GM18909 (cell line): ENCODE results near the gene CHCHD2.
"Not testable (repeated sequence)": the region's sequence is repeated elsewhere in the genome, so short reads cannot be mapped to it uniquely, and the experiment has no call there.

Source experiments
- ATAC-seq: cut with Tn5 transposase; IDR thresholded peaks from one replicate; pipeline ENCODE4 v1.9.1; 2021; ENCODE audit warnings: mild to moderate bottlenecking; ENCODE audit not compliant: unreplicated experiment, poor library complexity

CHCHD2 gene

DNA sequence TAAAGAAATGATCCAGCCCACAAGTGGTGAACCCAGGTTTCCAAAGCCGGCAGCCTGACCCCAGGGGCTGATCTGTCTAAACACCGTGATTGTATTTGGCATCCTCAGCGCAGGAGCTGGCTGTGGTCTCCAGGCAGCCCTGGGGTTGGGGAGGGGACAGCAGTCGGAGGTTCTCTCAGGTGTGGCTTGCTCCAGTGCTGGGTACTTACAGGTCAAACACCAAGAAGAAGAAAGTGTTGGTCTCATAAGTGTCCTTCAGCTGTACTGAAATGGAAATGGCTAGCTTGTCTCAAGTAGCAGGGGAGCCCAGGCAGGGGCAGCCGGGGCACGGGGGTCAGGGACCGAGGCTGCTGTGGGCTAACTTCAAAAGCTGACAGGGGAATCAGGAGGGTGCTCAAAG, 19.5 kb downstream of the CHCHD2 start:
- no peak for ATAC-seq

DNA sequence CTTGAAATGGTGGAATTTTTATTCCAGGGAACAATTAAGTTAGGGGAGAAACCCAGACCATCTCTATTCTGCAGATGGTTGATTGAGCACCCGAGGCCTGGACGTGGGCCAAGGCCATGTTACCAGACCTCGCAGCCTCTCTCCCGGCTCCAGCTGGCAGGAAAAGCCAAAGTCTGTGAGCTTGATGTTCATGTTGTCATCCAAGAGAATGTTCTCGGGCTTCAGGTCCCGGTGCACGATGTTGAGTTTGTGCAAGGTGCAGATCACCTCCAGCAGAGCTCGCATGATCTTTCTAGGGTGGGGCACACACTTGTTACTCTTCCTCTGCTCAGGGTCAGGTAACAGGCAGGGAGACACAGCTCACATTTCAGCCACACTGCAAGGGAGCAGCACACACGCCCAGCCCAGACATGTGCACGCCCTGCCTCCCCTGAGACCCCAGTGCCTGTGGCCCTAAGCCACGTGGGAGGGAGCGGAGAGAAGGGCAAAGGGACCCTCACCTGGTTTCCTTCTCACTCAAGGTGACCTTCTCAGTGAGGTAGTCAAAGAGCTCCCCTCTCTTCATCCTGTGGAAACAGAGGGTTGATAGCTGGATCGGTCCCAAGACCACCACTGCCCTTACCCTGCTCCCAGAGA, 23.0 kb downstream of the CHCHD2 start:
- no peak for ATAC-seq

DNA sequence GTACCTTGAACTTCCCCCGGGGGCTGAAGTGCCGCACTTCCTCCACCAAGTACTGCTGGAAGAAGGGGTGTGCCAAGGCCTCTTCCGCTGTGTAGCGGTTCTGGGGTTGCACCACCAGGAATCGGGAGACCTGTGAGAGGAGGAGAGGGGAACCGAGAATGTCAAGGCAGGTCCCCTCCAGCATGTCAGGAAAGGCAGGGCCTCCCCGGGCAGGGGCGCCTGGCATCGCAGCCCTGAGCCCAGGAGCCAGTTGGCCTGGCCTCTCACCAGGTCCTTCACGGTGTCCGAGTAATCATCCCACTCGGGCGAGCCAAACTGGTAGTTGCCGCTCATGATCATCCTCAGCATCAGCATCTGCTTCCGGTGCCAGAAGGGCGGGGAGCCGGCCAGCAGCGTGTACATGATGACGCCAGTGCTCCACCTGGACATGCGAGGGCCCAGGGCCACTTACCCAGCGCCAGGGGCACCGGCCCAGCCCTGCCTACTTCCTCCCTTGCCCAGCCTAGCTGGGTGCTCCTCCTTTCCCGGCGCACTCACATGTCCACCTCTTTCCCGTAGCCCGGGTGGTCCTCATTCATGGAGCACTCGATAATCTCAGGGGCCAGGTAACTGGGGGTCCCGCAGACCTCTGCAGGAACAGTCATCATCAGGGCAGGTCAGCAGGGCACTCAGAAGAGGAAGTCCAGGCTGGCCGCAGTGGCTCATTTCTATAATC, 24.5 kb downstream of the CHCHD2 start:
- no peak for ATAC-seq

DNA sequence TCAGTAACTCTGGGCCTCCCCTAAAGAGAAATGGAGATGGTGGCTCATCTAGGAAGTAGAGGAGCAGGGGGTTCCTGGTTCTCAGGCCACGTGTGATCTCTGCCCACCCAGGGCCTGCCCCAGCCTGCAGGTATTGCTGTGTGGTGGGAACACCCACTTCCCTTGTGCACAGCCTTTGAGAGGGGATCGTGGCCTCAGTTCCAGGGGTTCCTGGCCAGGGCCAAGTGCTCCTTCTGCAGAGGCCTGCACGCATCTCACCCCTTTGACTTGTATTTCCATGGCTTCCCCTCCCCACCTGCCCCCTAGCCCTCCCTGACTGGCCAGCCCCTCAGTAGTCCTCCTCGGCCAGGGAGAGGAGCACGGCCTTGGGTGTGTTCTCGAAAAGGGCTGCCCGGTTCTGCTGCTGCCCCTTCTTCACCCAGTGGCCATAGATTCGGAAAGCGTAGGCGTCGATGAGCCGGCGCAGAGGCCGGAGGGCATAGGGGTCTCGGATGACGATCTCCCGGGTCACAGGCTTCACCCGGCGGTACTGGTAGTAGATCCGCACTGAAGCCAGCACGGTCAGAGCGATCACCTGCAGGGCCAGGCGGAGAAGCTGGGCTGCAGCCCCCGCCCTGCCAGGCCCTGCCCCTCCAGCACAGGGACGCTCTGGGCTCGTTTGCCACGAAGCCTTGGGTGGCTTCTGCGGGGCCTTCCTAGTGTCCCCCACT, 25.4 kb downstream of the CHCHD2 start:
- not testable (repeated sequence) for ATAC-seq

DNA sequence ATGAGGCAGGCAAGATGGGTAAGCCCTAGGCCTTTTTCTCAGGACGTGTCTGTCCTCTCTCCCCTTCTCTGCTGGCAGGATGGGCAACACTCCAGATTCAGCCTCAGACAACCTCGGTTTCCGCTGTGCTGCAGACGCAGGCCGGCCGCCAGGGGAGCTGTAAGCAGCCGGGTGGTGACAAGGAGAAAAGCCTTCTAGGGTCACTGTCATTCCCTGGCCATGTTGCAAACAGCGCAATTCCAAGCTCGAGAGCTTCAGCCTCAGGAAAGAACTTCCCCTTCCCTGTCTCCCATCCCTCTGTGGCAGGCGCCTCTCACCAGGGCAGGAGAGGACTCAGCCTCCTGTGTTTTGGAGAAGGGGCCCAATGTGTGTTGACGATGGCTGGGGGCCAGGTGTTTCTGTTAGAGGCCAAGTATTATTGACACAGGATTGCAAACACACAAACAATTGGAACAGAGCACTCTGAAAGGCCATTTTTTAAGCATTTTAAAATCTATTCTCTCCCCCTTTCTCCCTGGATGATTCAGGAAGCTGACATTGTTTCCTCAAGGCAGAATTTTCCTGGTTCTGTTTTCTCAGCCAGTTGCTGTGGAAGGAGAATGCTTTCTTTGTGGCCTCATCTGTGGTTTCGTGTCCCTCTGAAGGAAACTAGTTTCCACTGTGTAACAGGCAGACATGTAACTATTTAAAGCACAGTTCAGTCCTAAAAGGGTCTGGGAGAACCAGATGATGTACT, 26.7 kb downstream of the CHCHD2 start:
- no peak for ATAC-seq

DNA sequence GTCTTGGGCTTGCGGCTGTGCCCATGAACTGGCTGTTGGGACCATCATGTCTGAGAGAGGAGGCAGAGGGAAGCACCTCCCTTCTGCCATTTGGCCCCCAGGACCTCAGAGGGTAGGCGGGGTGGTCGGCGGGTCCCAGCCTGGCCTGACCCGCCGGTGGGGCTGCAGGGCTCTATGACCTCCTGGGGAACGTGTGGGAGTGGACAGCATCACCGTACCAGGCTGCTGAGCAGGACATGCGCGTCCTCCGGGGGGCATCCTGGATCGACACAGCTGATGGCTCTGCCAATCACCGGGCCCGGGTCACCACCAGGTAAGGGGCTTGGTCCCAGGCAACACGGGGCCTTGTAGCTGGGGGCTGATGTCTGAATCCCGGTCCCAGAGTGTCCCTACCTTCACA, 28.1 kb downstream of the CHCHD2 start:
- ATAC-seq: no peak

DNA sequence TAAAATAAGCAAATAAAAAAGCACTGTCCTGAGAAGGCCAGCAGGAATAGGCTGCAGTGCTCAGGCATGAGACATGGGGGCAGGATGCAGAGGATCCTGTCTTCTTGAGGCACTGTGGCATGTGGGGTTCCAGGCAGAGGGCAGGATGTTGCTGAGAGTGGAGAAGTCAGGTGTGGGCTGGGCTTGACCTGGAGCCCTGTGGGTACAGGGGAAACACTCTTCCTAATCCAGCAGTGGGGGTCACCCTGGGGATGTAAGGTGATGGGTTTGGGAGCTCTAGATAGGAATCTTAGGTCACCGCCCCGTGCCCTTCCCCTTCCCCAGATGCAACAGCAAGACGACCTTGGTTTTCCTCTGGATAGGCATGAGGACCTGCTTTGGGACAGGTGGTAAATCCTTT, 28.6 kb downstream of the CHCHD2 start:
- ATAC-seq: no peak

DNA sequence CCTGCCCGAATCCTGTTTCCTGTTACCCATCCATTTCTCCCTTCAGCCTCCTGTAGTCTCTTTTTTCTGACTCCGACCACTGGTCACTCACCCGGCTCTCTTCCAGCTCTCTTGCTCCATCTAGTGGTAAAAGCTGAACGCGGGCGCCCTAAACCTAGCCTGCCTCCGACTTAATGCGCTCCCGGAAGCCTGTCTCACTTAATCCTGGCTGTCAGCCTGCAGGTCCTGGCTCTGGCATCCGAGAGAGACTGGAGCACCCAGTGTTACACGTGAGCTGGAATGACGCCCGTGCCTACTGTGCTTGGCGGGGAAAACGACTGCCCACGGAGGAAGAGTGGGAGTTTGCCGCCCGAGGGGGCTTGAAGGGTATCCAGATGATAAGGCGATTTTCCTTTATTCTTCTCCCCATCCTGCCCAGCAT, 31.9 kb downstream of the CHCHD2 start:
- ATAC-seq: peak; percentile 92

DNA sequence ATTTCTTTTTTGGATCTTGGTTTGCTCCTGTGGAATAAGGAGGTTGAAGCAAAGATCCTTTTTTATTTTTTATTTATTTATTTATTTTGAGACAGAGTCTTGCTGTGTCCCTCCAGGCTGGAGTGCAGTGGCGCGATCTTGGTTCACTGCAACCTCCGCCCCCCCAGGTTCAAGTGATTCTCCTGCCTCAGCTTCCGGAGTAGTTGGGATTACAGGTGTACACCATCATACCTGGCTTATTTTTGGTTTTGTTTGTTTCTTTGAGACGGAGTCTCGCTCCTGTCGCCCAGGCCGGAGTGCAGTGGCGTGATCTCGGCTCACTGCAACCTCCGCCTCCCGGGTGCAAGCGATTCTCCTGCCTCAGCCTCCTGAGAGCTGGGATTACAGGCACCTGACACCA, 39.9 kb downstream of the CHCHD2 start:
- not testable (repeated sequence) for ATAC-seq

DNA sequence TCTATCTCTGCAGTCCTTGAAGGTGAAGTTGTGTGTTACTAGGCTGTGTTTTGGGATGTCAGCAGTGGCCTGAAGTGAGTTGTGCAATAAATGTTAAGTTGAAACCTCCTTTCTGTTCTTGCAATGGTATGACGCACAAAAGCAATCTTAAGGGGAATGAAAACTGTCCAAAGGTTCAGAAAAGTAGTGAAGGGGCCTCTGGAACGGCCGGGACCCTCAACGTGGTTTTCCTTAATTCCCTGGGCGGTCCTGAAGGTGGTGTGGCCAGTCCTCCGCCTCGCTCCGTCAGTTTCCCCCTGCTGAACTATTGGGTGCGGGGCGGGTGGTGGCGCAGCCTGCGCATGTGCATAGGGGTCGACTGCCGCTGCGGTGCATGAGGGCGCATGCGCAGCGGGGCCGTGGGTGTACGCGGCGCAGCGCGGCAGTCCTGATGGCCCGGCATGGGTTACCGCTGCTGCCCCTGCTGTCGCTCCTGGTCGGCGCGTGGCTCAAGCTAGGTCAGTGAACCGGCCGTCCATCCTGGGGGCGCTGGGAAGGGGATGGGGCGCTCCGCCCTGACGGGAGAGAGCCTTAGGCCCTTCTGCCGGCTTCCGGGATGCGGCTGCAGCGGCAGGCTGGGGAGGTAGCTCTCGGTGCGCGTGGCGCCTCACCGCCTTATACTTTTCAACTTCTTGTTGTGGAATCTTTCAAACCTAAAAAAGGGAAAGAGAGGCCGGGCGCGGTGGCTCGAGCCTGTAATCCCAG, 42.2 kb downstream of the CHCHD2 start, which contains the start of gene SUMF2:
TSS of gene SUMF2 (plus strand) at position 405 of the 744 bp plus-strand sequence. CDS start at position 431, 26 bp downstream.
- peak; percentile 90 for ATAC-seq

DNA sequence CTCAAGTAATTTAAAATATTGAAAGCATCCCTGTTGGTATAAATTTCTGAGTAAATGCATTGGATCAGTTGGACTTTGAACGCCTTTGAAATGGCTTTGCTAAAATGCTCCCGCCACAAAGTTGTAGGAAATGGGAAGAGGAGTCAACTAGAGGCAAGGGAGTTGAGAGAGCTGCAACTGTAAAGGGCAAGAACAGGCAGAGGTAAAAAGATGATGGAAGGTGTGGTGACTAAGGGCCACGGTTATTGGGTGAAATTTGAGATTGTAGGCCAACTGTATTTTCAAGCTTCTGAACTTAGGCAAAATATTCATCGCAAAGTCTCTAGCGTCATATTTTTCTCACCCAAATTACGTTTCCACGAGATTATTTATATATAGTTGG, 42.8 kb downstream of the CHCHD2 start:
- no peak for ATAC-seq

DNA sequence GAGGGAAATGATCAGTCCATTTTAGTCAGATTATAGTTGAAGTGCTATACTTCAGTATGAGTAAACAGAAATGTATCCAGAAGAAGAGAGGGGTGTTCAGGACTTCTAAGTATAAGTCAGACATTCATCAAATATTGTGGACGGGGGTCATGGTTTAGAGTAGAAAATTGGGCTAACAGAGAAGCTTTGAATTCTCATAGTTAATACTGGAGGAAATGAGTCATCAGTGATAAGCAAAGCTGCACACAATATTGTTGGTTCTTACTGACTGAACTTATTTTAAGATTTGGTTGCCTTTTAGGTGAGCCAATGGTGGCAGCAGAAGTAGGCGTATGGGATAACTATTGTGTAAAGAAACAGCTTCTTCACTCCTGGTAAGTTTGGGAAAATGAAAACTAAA, 43.9 kb downstream of the CHCHD2 start:
- ATAC-seq: no peak

DNA sequence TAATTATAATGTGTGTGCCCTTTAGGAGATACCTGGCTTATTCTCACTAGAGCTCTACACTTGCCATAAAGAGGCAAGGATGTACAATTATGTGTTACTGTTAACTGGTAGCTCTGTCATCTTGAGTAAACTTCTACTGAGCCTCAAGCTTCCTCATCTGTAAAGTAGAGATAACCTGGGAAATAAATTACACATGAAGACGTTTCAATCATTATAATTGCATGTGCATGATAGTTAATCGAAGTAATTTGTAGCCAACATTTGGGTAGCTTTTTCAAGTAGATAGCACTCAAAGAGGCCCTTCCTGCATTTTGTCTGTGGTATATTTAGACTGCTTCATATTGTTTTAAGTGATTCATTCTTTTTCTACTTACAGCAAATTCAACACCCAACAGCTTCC, 52.3 kb downstream of the CHCHD2 start:
- no peak for ATAC-seq

DNA sequence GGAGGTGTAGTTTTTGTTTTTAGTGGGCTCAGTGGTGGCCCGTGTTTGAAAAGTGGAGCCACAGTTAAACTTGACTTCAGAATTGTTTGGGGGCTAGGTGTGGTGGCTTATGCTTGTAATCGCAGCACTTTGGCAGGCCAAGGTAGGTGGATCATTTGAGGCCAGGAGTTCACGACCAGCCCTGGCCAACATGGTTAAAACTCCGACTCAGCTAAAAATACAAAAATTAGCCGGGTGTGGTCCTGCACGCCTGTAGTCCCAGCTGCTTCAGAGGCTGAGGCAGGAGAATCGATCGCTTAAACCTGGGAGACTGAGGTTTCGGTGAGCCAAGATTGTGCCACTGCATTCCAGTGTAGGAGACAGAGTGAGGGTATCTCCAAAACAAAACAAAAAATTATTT, 52.9 kb downstream of the CHCHD2 start:
- no peak for ATAC-seq
